AG09309 (cell line): ENCODE results near the gene TSACC.

Source experiments
- DNase-seq: peaks from one replicate; pipeline ENCODE4 v3.0.0-alpha.2; 2010; ENCODE audit warnings: low read depth
- H3K4me3 ChIP-seq: 2 replicates; pipeline ENCODE4 v1.5.1; 2011; ENCODE audit warnings: mild to moderate bottlenecking, low read depth, low read length, moderate library complexity; ENCODE audit not compliant: control insufficient read depth
- CTCF ChIP-seq: IDR thresholded peaks from 2 replicates; pipeline ENCODE4 v1.5.1; 2011; ENCODE audit warnings: mild to moderate bottlenecking, low read depth, low read length, inconsistent platforms; ENCODE audit not compliant: insufficient read depth, control insufficient read depth; ENCODE audit errors: missing control alignments

Gene TSACC

DNA sequence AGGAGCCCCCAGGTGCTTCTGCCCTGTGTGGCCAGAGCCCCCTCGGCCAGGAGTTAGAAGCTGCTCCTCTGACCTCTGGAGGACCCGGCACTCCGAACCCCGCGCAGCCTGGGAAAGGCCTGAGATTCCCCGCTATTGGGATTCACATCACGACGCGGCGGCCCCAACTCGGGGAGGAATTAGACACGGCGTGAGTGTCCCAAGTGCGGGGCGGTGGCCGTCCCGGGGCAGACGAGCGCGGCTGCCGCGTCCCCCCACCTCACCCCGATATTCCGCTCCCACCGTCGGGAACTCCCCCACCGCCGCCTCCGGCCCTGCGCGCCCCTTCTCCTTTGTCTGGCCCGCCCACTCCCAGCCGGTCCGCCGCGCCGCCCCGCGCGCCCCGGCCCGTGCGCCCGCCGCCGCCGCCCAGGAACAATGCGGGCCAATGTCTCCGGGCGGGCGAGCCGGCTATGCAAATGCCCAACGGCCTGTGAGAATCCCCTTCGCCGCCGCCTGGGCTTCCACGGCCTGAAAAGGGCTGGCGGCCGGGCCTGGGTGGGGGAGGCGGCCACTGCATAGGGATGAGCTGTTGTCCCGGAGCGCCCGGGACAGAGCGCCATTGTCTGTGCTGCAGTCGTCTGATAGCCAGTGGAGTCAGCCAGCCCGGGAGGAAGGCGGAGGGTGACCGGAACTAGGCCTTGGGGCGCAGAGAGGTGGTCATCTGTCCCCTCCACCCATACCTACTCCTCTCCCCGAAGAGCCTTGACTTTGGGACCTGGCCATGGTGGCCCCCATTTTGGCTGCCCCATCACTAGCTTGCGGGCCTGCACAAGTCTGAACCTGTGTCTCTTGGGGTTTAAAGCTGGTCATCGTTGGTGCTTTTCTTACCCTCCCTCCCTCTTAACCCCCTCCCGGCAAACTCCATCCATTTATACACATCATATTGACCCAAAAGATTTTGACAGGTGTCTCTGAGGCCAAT lies 50.1 kb downstream of the TSACC start:
- no peak for DNase-seq
- no peak overlapping the region for H3K4me3 ChIP-seq
- TF ChIP-seq CTCF: no peak

GRCh38 chr1:156389311-156389710 lies 51.0 kb downstream of the TSACC start:
- no peak overlapping the region for H3K4me3 ChIP-seq
- TF ChIP-seq CTCF: no peak
- no peak for DNase-seq

DNA sequence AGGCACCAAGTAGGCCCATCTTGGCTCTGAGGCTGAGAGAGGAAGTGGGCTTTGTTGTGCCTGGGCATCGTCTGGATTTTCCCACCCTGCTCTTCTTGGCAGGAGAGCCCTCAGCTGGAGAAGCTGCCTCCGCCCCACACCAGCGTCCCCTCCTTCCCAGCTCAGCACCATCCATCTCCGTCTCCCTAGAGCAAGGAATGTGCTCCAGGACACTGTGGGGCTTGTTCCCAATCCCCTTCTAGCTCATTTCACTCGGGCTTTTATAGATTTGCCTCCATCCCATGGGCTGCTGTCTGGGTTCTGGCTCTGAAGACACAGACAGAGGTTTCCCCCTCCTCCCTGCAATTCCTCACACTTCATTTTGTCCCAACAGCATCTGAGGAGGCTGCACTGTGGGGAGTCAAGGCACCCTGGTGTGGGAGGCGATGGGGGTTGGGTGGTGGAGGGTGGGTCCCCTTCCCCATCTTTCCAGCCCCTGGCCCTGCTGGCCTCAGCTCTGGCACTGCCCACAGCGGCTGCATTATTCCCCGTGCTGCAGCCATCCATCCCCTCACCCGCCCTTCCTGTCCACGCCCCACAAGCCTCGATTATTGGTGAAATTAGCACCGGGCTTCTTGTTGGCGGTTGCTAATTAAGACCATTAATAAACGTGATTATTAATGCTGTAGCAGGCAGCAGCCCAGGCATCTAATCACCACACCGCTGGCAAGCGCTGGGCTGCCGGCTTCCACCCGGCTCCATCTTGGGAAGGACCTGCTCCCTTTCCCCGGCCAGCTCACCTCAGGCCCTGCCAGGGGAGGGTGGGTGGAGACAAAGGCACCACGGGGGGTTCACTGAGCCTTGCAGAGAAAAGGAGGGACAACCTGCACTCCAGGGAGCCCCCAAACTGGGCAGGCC lies 52.4 kb downstream of the TSACC start:
- TF ChIP-seq CTCF: no peak
- no peak for DNase-seq
- H3K4me3 ChIP-seq: no peak overlapping the region

DNA sequence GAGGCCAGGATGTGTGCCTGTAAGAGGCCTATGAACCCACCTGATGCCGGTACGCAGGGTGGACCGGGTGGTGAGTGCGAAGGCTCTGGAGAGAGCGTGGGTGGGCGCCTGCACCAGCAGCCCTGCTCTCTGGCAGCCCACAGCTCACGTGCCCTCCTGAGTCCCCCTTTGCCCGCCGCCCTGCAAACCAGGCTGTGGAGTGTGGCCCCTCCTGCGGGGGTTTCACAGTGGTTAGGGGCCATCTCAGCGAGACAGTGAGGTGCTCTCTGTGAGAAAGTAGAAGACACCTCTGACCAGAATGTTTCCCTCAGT lies 53.0 kb downstream of the TSACC start:
- DNase-seq: no peak
- H3K4me3 ChIP-seq: no peak overlapping the region
- no peak for TF ChIP-seq CTCF

DNA sequence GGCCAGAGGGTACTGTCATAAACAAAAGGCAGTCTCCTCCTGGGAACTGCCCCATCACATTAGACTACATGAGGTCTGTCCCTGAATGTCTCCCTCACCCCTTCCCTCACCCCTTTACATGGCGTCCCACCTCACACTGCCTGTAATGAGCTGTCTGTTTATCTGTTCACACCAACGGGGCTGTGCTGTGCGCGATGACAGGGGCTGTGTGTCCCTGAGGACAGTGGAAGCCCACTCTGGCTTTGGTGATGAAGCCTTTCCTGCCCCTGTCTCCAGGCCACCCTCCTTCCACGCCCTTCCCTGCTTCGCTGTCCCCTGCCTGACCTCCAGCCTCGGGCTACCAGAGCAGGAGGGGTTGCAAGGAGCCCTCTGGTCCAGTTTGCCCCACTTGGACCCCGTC lies 53.4 kb downstream of the TSACC start:
- TF ChIP-seq CTCF: no peak
- no peak overlapping the region for H3K4me3 ChIP-seq
- DNase-seq: no peak

- DNase-seq: no peak
- H3K4me3 ChIP-seq: no peak overlapping the region
- no peak for TF ChIP-seq CTCF
Observed at GRCh38 chr1:156392452-156392853, 54.1 kb downstream of the TSACC start.
